OCI-LY3 (cell line): ENCODE measurements around the gene LRRFIP2.

Experiments used
- H2AFZ ChIP-seq: fragments of 200-600, 300-600 bp; shearing (Covaris generic); 2 replicates; pipeline ENCODE4 v1.6.0; 2014; ENCODE audit warnings: antibody characterized with exemption, low read depth, low read length
- H3K27ac ChIP-seq: fragments of 200-600, 300-600 bp; sonication (generic); 2 replicates; pipeline ENCODE4 v1.5.1; 2014; ENCODE audit warnings: mild to moderate bottlenecking, low read length, moderate library complexity, mixed read lengths
- H3K27me3 ChIP-seq: fragments of 200-600, 300-600 bp; sonication (generic); 2 replicates; pipeline ENCODE4 v1.6.1; 2014; ENCODE audit warnings: low read depth, low read length, mixed read lengths
- H3K36me3 ChIP-seq: fragments of 200-600, 300-600 bp; sonication (generic); replicated peaks from 2 replicates; pipeline ENCODE3; 2014; ENCODE audit warnings: low read depth, low read length, mixed read lengths
- H3K4me1 ChIP-seq: fragments of 300-600, 200-600 bp; sonication (generic); 2 replicates; pipeline ENCODE4 v1.6.1; 2014; ENCODE audit warnings: low read length, mixed read lengths
- H3K4me2 ChIP-seq: fragments of 200-600, 300-600 bp; sonication (generic); 2 replicates; pipeline ENCODE4 v1.6.1; 2014; ENCODE audit warnings: low read length, mixed read lengths
- H3K4me3 ChIP-seq: fragments of 300-600, 200-600 bp; sonication (generic); 2 replicates; pipeline ENCODE4 v1.5.1; 2014; ENCODE audit warnings: antibody characterized with exemption, mild to moderate bottlenecking, low read length, moderate library complexity
- H3K79me2 ChIP-seq: fragments of 300-600, 200-600 bp; shearing (Covaris generic); 2 replicates; pipeline ENCODE4 v1.6.1; 2014; ENCODE audit warnings: mild to moderate bottlenecking, low read length, mixed read lengths
- H3K9ac ChIP-seq: fragments of 300-600, 200-600 bp; shearing (Covaris generic); 2 replicates; pipeline ENCODE4 v1.6.0; 2014; ENCODE audit warnings: mild to moderate bottlenecking, low read length, moderate library complexity
- H3K9me3 ChIP-seq: fragments of 200-600, 300-600 bp; shearing (Covaris generic); 2 replicates; pipeline ENCODE4 v1.6.1; 2014; ENCODE audit warnings: low read length, mixed read lengths; ENCODE audit not compliant: insufficient read depth
- H4K20me1 ChIP-seq: fragments of 200-600, 300-600 bp; sonication (generic); 2 replicates; pipeline ENCODE4 v1.6.1; 2016; ENCODE audit warnings: low read length, mixed read lengths; ENCODE audit not compliant: insufficient read depth
- CTCF ChIP-seq: fragments of 200-600, 300-600 bp; sonication (generic); IDR thresholded peaks from 2 replicates; pipeline ENCODE4 v1.5.1; 2014; ENCODE audit warnings: antibody characterized with exemption, low read length, low read depth
- EZH2phosphoT487 ChIP-seq: fragments of 200-600 bp; shearing (Covaris generic); IDR thresholded peaks from 2 replicates; pipeline ENCODE4 v1.6.1; 2018; ENCODE audit warnings: antibody characterized with exemption, mixed run types, low read depth

LRRFIP2 gene

GRCh38 chr3:37015642-37016041 is 158.7 kb downstream of the LRRFIP2 start:
- peaks cover 77% of the 10 kb centered on the region for H3K36me3 ChIP-seq
- TF ChIP-seq EZH2phosphoT487 (no peak), CTCF (no peak)
- no peak overlapping the region for H2AFZ ChIP-seq
- H3K79me2 ChIP-seq, result no peaks in the 10 kb centered on the region
- H3K4me2 ChIP-seq, result no peak overlapping the region
- H3K27me3 ChIP-seq, result no peaks in the 10 kb centered on the region
- H3K27ac ChIP-seq, result no peak overlapping the region
- no peak overlapping the region for H3K4me3 ChIP-seq
- no peak overlapping the region for H3K9ac ChIP-seq
- peaks cover 4% of the 10 kb centered on the region; the same call in 1 of the 2 replicates for H4K20me1 ChIP-seq
- H3K4me1 ChIP-seq, result no peaks in the 10 kb centered on the region
- no peaks in the 10 kb centered on the region for H3K9me3 ChIP-seq

GRCh38 chr3:37014620-37015019 is 159.8 kb downstream of the LRRFIP2 start:
- H3K9ac ChIP-seq, result no peak overlapping the region
- no peak overlapping the region for H3K4me3 ChIP-seq
- peaks cover 4% of the 10 kb centered on the region; the same call in 1 of the 2 replicates for H4K20me1 ChIP-seq
- no peaks in the 10 kb centered on the region for H3K4me1 ChIP-seq
- H3K79me2 ChIP-seq, result no peaks in the 10 kb centered on the region
- no peak overlapping the region for H3K27ac ChIP-seq
- no peak overlapping the region for H3K4me2 ChIP-seq
- no peaks in the 10 kb centered on the region for H3K9me3 ChIP-seq
- no peaks in the 10 kb centered on the region for H3K27me3 ChIP-seq
- H3K36me3 ChIP-seq, result peaks cover 69% of the 10 kb centered on the region
- TF ChIP-seq EZH2phosphoT487 (no peak), CTCF (no peak)
- no peak overlapping the region for H2AFZ ChIP-seq
